Ramos (cell line): ENCODE data around the gene UBR3.

Source experiments
- in situ Hi-C: fragments of 300-500 bp; cut with MboI; formaldehyde crosslinking; loops from one replicate; pipeline ENCODE4 v1.14.3; 2022; ENCODE audit warnings: low sequenced_read_pairs; ENCODE audit not compliant: unreplicated experiment

UBR3 gene

GRCh38 chr2:170026361-170026760 lies 199.1 kb downstream of the UBR3 start:
- in situ Hi-C loops: no loop called here

- in situ Hi-C loops: no loop called here
These were observed 202.3 kb downstream of the UBR3 start for GRCh38 chr2:170029551-170029950.

- in situ Hi-C loops: no loop called here
These were observed 202.8 kb downstream of the UBR3 start for GRCh38 chr2:170030040-170030439.

DNA sequence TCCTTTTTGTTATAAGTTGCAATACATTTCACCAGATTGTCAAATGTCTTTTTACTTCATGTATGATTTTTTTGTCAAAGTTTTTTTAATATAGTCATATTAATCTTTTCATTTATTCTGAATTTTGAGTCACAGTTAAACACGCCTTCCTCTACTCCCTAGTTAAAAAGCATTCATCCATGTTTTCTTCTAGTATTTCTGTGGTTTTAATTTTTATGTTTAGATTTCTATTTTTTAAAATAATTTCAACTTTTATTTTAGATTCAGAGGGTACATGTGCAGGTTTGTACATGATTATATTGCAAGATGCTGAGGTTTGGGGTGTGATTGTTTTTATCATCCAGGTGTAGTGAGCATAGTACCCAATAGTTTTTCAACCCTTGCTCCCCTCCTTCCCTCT lies 204.0 kb downstream of the UBR3 start:
- in situ Hi-C loops: no loop called here

DNA sequence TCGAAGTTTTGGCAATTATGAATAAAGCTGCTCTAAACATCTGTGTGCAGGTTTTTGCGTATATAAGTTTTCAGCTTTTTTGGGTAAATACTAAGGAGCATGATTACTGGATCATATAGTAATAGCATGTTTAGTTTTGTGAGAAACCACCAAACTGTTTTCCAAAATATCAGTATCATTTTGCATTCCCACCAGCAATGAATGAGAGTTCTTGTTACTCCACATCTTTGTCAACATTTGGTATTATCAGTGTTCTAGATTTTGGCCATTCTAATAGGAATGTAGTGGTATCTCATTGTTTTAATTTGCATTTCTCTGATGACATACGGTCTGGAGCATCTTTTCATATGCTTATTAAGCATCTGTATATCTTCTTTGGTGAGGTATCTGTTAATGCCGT lies 207.3 kb downstream of the UBR3 start:
- in situ Hi-C loops: no loop called here

DNA sequence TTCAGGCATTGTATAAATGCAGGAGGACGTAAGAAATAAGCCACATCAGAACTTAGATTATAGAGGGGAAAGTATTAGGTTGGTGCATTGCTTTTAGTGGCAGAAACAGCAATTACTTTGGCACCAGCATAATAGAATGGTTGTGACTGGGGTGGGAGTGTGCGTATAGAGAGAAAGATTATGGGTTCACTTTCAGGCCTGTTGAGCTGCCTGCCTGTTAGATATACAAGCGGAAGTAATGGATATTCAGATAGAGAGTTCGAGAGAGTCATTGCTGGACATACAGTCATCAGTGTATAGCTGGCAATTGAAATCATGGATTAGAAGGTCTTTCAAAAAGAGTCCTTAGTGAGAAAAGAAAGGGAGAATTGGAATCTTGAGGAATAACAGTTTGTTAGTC lies 211.5 kb downstream of the UBR3 start:
- in situ Hi-C loops: no loop called here

- in situ Hi-C loops: no loop called here
These were observed 212.3 kb downstream of the UBR3 start for GRCh38 chr2:170039401-170040172.

- in situ Hi-C loops: no loop called here
These were observed 217.7 kb downstream of the UBR3 start for GRCh38 chr2:170044751-170045478.

GRCh38 chr2:170047331-170048065 lies 220.2 kb downstream of the UBR3 start:
- in situ Hi-C loops: no loop called here

DNA sequence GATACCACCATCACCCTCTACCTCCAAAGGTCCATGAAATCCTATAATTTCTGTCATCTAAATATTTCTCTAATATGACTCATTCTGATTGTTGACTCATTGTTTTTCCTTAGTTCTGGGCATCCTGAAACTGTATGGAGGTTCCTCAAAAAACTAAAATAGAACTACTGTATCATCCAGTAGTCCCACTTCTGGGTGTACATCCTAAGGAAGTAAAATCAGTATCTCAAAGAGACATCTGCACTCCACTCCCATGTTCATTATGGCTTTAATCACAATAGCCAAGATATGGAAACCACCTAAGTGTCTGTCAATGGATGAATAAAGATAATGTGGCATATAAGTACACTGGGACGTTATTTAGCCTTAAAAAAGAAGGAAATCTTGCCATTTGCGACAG lies 224.9 kb downstream of the UBR3 start:
- in situ Hi-C loops: no loop called here

GRCh38 chr2:170054997-170055396 lies 227.7 kb downstream of the UBR3 start:
- in situ Hi-C loops: no loop called here

DNA sequence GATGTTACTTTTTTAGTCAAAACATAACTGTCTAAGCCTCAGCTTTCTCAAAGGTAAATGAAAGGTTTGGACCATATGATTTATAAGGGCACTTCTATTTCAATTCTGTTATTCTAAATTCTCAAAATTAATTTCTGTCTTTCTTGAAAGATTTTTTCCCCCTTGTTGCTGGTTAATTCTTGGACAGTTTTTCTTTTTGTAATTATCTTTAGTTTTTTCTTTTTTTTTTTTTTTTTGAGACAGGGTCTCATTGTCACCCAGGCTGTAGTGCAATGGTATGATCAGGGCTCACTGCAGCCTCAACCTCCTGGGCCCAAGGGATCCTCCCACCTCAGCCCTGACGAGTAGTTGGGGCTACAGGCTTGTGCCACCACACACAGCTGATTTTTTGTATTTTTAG lies 229.6 kb downstream of the UBR3 start:
- in situ Hi-C loops: no loop called here

DNA sequence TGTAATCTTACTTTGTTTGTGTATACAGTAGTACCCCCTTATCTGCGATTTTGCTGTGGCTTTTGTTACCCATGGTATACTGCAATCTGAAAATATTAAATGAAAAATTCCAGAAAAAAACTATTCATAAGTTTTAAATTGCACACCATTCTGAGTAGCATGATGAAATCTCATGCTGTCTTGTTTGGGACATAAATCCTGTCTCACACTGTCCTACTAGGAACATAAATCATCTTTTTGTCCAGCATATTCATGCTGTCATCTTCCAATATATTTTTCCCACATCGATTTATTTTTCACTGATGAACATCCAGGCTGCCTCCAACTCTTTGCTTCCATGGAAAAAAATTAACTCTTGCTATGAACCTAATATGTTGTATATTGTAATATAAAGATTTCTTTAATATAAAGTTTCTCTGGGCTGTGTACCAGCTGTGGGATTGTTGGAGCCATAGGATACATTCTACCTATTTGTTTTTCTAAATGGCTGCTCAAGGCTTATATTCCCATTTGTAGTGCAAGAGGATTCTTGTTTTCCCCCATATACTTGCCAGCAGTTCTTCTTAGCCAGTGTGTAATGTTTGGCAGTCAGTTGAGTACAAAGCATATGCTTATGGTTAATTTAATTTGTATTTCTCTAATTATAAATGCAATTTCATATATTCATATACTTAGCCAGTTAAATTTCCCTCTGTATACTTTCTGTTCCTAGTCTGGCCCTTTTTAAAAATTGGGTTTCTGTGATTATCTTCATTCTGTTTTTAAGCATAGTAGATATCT lies 236.4 kb downstream of the UBR3 start:
- in situ Hi-C loops: no loop called here

DNA sequence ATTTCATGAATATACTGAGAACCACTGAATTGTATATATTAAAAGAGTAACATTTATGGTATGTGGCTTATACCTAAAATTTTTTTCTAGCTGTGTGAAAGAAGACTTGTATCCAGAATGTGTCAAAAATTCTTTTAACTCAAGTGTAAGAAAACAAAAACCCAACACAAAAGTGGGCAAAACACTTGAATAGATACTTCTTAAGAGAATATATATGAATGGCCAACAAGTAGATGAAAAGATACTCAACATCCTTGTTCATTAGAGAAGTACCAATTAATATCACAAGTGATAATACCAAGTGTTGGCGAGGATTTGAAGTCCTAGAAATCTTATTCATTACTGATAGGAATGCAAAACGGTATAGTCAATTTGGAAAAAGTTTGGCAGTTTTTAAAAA lies 243.5 kb downstream of the UBR3 start:
- in situ Hi-C loops: no loop called here

GRCh38 chr2:170073288-170073687 lies 246.0 kb downstream of the UBR3 start:
- in situ Hi-C loops: no loop called here

GRCh38 chr2:170076189-170076588 lies 248.9 kb downstream of the UBR3 start:
- in situ Hi-C loops: no loop called here

- in situ Hi-C loops: no loop called here
These were observed 250.7 kb downstream of the UBR3 start for GRCh38 chr2:170077830-170078569.

- in situ Hi-C loops: no loop called here
These were observed 257.7 kb downstream of the UBR3 start for GRCh38 chr2:170084820-170085491.

DNA sequence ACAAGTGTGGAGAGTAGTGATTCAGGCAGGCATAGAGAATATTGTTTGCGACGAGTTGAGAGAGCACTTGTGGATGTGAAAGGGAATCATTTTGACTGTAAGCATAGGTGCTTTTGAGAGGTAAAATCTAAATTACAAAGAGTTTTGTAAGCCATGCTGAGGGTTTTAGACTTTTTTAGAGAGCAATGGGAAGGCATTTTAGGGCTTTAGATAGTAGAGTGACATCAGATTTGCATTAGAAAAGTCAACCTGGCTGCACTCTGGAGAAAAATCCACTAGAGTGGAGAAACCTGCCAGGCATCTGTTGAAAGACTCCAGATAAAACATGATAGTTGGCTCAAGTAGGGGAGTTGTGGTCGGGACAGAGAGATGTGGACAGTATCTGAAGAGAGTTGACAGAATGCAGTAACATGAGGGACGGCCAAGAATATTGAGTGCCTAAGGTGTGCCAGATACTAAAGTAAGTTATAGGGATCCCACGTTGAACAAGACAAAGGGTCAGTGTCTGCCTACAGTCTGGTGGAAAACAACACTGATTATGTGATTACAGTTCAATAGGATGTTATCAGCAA lies 258.9 kb downstream of the UBR3 start:
- in situ Hi-C loops: no loop called here
